ENCODE data around the gene ISOC2.

ISOC2 gene, protein sequence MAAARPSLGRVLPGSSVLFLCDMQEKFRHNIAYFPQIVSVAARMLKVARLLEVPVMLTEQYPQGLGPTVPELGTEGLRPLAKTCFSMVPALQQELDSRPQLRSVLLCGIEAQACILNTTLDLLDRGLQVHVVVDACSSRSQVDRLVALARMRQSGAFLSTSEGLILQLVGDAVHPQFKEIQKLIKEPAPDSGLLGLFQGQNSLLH
- long read RNA-seq, transcript ISOC2-203 (5 exons, 1,566 nt): minor isoform, 24 of 130 reads
- long read RNA-seq, transcript ISOC2-202 (6 exons, 998 nt): major isoform, 83 of 130 reads
- long read RNA-seq, transcript ISOC2-201 (6 exons, 1,122 nt): minor isoform, 7 of 130 reads
- long read RNA-seq, partial matches to known transcripts: 0 of 130 reads
- long read RNA-seq, other reads (novel, unspliced or antisense): 16 of 130 reads

DNA sequence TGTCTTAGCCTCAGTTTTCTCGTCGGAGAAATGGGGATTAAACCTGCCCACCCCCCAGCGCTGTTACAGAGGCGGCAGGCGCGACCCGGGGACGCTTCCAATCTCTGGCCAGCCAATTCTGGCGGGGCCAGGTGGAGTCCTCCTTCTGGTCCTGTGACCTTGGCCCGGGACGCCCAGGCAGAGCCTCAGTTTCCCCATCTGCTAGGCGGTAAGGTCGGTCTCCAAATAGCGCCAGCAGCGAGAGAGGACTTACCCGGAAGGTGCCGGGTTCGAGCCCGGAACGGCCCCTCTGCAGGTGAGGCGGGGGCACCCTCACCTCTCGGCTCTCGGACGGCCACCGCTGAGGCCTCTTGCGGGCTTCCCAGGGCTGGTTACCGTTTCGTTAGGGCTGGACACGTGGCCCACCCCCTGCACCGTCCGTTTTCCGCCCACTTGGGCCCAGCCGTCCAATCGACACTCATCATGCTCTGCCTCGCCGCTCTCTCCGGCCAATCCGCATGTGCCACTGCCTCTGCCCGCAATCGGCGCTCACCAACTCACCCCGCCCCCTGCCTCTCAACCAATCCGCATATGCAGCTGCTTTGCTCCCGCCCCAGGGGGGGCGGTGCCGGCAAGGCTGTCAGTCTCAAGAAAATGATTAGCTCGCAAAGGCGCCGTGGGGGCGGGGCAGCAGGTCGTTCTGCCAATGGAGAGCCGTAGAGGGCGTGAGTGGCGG is at the start of gene ISOC2:
TSS of gene ISOC2 (minus strand) at position 384 of the 715 bp plus-strand sequence. CDS start 5,156 bp downstream, outside the sequence.
- peak; percentile 99 to 100 for DNase-seq (ENCODE audit: low read depth in 1 of 2, low spot score in 1 of 2)
- Histone ChIP-seq H3K4me3 (replicated peaks; ENCODE audit: insufficient read depth, low read length) (peak within 1 kb of the TSS; percentile 81), H3K27ac (replicated peaks) (peak within 1 kb of the TSS; percentile 82), H3K27me3 (ENCODE audit: insufficient read depth, poor library complexity, severe bottlenecking) (no peaks in the 10 kb centered on the region)
- TF ChIP-seq, protein P1, sequence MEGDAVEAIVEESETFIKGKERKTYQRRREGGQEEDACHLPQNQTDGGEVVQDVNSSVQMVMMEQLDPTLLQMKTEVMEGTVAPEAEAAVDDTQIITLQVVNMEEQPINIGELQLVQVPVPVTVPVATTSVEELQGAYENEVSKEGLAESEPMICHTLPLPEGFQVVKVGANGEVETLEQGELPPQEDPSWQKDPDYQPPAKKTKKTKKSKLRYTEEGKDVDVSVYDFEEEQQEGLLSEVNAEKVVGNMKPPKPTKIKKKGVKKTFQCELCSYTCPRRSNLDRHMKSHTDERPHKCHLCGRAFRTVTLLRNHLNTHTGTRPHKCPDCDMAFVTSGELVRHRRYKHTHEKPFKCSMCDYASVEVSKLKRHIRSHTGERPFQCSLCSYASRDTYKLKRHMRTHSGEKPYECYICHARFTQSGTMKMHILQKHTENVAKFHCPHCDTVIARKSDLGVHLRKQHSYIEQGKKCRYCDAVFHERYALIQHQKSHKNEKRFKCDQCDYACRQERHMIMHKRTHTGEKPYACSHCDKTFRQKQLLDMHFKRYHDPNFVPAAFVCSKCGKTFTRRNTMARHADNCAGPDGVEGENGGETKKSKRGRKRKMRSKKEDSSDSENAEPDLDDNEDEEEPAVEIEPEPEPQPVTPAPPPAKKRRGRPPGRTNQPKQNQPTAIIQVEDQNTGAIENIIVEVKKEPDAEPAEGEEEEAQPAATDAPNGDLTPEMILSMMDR (IDR thresholded peaks at IDR 0.05; ENCODE audit: insufficient read depth, low read length): no peak
- TF ChIP-seq, protein P2, sequence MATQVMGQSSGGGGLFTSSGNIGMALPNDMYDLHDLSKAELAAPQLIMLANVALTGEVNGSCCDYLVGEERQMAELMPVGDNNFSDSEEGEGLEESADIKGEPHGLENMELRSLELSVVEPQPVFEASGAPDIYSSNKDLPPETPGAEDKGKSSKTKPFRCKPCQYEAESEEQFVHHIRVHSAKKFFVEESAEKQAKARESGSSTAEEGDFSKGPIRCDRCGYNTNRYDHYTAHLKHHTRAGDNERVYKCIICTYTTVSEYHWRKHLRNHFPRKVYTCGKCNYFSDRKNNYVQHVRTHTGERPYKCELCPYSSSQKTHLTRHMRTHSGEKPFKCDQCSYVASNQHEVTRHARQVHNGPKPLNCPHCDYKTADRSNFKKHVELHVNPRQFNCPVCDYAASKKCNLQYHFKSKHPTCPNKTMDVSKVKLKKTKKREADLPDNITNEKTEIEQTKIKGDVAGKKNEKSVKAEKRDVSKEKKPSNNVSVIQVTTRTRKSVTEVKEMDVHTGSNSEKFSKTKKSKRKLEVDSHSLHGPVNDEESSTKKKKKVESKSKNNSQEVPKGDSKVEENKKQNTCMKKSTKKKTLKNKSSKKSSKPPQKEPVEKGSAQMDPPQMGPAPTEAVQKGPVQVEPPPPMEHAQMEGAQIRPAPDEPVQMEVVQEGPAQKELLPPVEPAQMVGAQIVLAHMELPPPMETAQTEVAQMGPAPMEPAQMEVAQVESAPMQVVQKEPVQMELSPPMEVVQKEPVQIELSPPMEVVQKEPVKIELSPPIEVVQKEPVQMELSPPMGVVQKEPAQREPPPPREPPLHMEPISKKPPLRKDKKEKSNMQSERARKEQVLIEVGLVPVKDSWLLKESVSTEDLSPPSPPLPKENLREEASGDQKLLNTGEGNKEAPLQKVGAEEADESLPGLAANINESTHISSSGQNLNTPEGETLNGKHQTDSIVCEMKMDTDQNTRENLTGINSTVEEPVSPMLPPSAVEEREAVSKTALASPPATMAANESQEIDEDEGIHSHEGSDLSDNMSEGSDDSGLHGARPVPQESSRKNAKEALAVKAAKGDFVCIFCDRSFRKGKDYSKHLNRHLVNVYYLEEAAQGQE (IDR thresholded peaks at IDR 0.05; ENCODE audit: insufficient replicate concordance, low read depth): no peak
- peak; percentile 62; the same call in 1 of the 2 replicates for TF ChIP-seq POLR2AphosphoS5 (IDR thresholded peaks at IDR 0.05; ENCODE audit: low read depth)
- no peak for TF ChIP-seq SPI1 (IDR thresholded peaks at IDR 0.05; ENCODE audit: borderline replicate concordance, low read depth)

GRCh38 chr19:55508120-55508519 is 46.7 kb upstream of the ISOC2 start:
- DNase-seq (ENCODE audit: low read depth in 1 of 2, low spot score in 1 of 2): no peak
- H3K27ac ChIP-seq (replicated peaks): no peak overlapping the region
- H3K27me3 ChIP-seq (ENCODE audit: insufficient read depth, poor library complexity, severe bottlenecking): peaks cover 3% of the 10 kb centered on the region
- no peak overlapping the region for H3K4me3 ChIP-seq (replicated peaks; ENCODE audit: insufficient read depth, low read length)
- TF ChIP-seq, protein P1 (IDR thresholded peaks at IDR 0.05; ENCODE audit: insufficient read depth, low read length): no peak
- no peak for TF ChIP-seq SPI1 (IDR thresholded peaks at IDR 0.05; ENCODE audit: borderline replicate concordance, low read depth)
- TF ChIP-seq, protein P2 (IDR thresholded peaks at IDR 0.05; ENCODE audit: insufficient replicate concordance, low read depth): no peak
- no peak for TF ChIP-seq GABPA (IDR thresholded peaks at IDR 0.05; ENCODE audit: low read depth)
- no peak for TF ChIP-seq POLR2AphosphoS5 (IDR thresholded peaks at IDR 0.05; ENCODE audit: low read depth)

DNA sequence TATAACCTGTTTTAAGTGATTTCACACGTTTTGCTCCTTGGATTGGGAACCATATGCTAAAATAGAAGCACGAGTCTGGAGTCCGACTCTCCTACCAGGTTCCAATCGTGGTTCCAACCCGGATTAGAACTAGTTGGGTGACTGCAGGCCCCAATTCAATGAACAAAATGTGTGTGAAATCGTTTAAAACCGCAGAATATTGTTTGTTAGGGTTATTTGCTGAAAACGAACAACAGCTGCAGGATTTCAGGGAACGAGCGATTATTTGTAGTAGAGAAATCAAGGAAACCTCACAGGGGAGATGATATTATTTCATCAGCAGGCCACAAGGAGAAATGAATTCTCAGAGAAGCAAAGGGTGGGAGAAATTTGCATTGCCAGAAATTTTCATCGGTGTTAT is 43.5 kb upstream of the ISOC2 start:
- Histone ChIP-seq H3K27ac (replicated peaks) (no peak overlapping the region), H3K27me3 (ENCODE audit: insufficient read depth, poor library complexity, severe bottlenecking) (peaks cover 3% of the 10 kb centered on the region), H3K4me3 (replicated peaks; ENCODE audit: insufficient read depth, low read length) (no peak overlapping the region)
- TF ChIP-seq, protein P1 (IDR thresholded peaks at IDR 0.05; ENCODE audit: insufficient read depth, low read length): no peak
- no peak for TF ChIP-seq SPI1 (IDR thresholded peaks at IDR 0.05; ENCODE audit: borderline replicate concordance, low read depth)
- no peak for TF ChIP-seq GABPA (IDR thresholded peaks at IDR 0.05; ENCODE audit: low read depth)
- DNase-seq (ENCODE audit: low read depth in 1 of 2, low spot score in 1 of 2): no peak
